Inflammatory macrophage treated with lipopolysaccharide for 1 hour (primary cell): ENCODE results near the gene EVA1C.
"Not testable (repeated sequence)": the region's sequence is repeated elsewhere in the genome, so short reads cannot be mapped to it uniquely, and the experiment has no call there.

ENCODE experiments used
- DNase-seq, 2 donors: peaks; one replicate each; pipeline ENCODE4 v3.0.0-alpha.2; 2020 to 2022

Gene EVA1C

GRCh38 chr21:32534113-32534512 lies 121.6 kb downstream of the EVA1C start:
- DNase-seq = no peak

DNA sequence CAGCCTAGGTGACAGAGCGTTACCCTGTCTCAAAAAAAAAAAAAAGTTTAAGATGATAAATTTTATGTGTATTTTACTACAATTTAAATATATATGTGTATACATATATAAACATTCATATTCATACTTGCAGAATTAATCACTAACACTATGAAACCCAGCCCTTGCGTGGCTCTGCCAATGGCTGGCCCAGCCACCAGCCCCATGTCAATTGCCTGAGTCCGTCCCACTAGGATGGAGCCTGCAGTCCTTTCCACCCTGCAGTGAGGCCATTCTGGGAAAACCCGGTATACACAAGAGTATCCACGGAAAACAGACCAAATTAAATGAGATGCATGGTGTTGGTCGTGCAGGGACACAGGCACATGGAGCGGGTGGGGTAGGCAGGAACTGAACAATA lies 123.1 kb downstream of the EVA1C start:
- DNase-seq = no peak

DNA sequence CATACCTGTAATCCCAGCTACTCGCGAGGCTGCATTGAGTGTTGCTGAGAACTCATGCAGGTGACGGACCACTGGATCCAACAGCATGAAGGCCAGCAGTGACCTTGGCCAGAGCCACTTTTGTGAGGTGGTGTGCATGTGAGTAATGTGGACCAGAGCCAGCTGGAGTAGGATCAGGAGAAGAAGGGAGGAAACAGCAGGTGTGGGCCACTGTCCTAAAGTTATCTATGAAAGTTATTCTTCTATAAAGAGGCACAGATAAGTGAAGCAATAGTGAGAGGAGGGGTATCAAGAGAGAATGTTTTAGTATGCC lies 125.0 kb downstream of the EVA1C start:
- no peak for DNase-seq

DNA sequence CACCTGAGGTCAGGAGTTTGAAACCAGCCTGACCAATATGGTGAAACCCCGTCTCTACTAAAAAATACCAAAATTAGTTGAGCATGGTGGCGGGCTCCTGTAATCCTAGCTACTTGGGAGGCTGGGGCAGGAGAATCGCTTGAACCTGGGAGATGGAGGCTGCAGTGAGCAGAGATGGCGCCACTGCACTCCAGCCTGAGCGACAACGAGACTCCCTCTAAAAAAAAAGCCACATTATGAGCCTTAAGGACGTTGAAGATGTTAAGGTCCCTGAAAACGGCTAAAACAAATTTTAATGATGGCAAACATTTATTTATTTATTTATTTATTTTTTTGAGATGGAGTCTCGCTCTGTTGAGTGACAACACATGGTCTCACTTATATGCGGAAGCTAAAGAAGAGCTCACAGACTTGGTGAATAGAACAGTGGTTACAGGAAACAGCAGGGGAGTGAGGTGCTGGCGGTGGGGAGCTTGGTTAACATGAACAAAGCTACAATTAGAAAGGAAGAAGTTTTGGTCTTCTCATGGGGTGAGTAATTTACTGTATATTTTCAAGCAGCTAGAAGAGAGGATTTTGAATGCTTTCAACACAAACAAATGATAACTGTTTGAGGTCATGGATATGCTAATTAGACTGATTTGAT lies 125.8 kb downstream of the EVA1C start:
- DNase-seq = no peak

GRCh38 chr21:32539378-32539777 lies 126.9 kb downstream of the EVA1C start:
- DNase-seq = no peak

DNA sequence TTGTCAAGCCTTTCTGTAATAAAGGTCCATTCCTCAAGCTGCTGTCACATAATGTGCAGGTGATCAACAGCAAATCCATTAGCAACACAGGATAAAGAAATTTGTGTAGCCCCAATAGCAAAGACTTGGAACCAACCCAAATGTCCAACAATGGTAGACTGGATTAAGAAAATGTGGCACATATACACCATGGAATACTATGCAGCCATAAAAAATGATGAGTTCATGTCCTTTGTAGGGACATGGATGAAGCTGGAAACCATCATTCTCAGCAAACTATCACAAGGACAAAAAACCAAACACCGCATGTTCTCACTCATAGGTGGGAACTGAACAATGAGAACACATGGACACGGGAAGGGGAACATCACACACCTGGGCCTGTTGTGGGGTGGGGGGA lies 130.6 kb downstream of the EVA1C start:
- not testable (repeated sequence) for DNase-seq

- DNase-seq = no peak
Observed at GRCh38 chr21:32543975-32544374, 131.5 kb downstream of the EVA1C start.

DNA sequence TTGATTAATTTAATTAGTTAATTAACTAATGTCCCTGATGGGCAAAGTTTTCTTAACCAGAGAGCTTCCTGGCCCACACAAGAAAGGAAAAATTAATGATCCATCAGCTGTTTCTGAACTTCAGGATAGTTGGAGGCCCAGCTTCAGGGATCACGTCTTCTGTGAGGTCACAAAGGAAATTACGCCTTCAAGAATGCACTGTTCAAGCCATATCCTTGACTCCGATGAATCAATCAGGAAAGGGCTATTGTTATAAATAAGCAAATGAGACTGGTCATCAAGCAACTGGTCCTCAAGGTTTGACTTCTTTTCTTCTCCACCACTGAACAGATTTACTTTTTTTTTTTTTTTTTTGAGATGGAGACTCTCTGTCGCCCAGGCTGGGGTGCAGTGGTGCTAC lies 132.2 kb downstream of the EVA1C start:
- DNase-seq = no peak

GRCh38 chr21:32545948-32546441 lies 133.5 kb downstream of the EVA1C start:
- no peak for DNase-seq

GRCh38 chr21:32547018-32547417 lies 134.5 kb downstream of the EVA1C start:
- no peak for DNase-seq

DNA sequence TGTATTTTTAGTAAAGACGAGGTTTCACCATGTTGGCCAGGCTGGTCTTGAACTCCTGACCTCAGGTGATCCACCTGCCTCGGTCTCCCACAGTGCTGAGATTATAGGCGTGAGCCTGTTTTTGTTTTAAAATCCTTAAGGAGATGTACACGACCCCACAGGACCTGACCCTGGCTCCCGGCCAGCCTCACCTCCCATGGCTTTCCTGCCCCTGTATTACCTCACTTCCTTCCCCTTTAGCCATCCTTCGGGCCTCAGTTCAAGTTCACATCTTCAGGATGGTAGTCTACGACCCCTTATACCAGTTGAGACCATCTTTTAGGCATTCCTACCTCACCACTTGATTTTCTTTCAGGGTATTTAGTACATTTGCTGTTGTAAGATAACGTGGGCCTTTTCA lies 136.5 kb downstream of the EVA1C start:
- DNase-seq = no peak

GRCh38 chr21:32549440-32549839 lies 136.9 kb downstream of the EVA1C start:
- no peak for DNase-seq

GRCh38 chr21:32549886-32550285 lies 137.4 kb downstream of the EVA1C start:
- DNase-seq = no peak

- no peak for DNase-seq
Observed at GRCh38 chr21:32554832-32555638, 142.5 kb downstream of the EVA1C start.

GRCh38 chr21:32558106-32558505 lies 145.6 kb downstream of the EVA1C start:
- DNase-seq = no peak

- no peak for DNase-seq
Observed at GRCh38 chr21:32559006-32559610, 146.6 kb downstream of the EVA1C start.

DNA sequence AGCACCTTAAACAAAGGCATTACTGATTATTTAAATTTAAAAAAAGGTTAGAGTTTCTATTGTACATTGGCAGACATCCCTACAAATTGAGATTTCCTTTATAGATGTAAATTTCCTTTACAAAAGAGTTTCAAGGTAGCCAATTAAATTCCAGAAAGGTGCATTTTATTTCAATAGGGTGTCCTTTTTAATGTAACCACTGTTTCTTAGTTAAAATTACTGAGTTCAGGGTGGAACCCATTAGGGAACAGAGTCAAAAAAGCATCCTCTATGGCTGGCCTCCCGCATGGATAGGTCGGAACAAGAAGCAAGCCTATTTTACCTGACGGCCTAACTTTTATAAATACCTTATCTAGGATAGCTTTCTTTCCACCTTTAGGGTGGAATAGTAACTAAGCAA lies 148.4 kb downstream of the EVA1C start:
- DNase-seq = no peak

- DNase-seq = not testable (repeated sequence)
Observed at GRCh38 chr21:32561476-32561875, 149.0 kb downstream of the EVA1C start.

DNA sequence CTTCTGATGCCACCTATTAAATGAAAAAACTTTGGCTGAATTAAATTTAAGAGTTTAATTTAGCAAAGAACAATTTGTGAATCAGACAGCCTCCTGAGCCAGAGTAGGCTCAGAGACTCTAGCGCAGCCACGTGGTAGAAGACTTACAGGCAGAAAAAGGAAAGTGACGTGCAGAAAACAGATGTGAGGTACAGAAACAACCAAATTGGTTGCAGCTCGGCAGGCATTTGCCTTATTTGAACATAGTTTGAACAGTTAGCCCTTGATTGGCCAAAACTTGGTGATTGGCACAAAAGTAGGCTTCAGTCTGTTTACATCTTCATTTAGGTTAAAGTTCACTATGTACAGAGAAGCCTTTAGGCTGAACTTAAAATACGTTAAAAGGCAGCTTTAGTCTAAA lies 149.9 kb downstream of the EVA1C start:
- DNase-seq = no peak

GRCh38 chr21:32562915-32563314 lies 150.4 kb downstream of the EVA1C start:
- no peak for DNase-seq
